Prostate gland (tissue), 2 donors: ENCODE data around the gene RBBP8NL. TPM values are rescaled to one million over a fixed set of nuclear protein-coding genes. Genes with fewer than 3 reads are reported as not detected.

Experiments used
- DNase-seq: peaks from one replicate; pipeline ENCODE4 v3.0.0-alpha.2; 2019; ENCODE audit warnings: low spot score
- H3K27ac ChIP-seq, 2 donors: fragments of 200-600 bp; sonication (generic); 2 replicates each; pipeline ENCODE4 v1.5.1; 2017 to 2019
- H3K27me3 ChIP-seq: fragments of 200-600 bp; sonication (generic); replicated peaks from 2 replicates; pipeline ENCODE4 v1.5.1; 2019; ENCODE audit not compliant: insufficient read depth
- H3K36me3 ChIP-seq, 2 donors: fragments of 200-600 bp; sonication (generic); 1 replicate in 1 of 2; 2 replicates in 1 of 2; pipeline versions ENCODE4 v1.5.1 to v1.8.1; 2017 to 2019
- H3K4me1 ChIP-seq: fragments of 200-600 bp; sonication (generic); replicated peaks from 2 replicates; pipeline ENCODE4 v1.5.1; 2019
- H3K4me3 ChIP-seq, 2 donors: fragments of 200-600 bp; sonication (generic); 2 replicates each; pipeline ENCODE4 v1.5.1; 2017 to 2019
- H3K9me3 ChIP-seq: fragments of 200-600 bp; sonication (generic); 2 replicates; pipeline ENCODE4 v1.5.1; 2017
- POLR2A ChIP-seq: fragments of 450-650 bp; IDR thresholded peaks from one replicate; pipeline ENCODE4 v1.6.1; 2016; ENCODE audit warnings: antibody characterized with exemption, mild to moderate bottlenecking
- POLR2AphosphoS5 ChIP-seq: sonication (generic); formaldehyde crosslinking; IDR thresholded peaks from one replicate; pipeline ENCODE4 v1.6.1; 2017; ENCODE audit warnings: antibody characterized with exemption
- WGBS: methylation state at CpG from one replicate; pipeline ENCODE4 v1.1.5; 2018; 5-methylcytosine and 5-hydroxymethylcytosine counted together
- intact Hi-C: fragments of 100-400 bp; cut with DNase I; formaldehyde crosslinking; loops from one replicate; pipeline ENCODE4 v1.14.2; 2022
- total RNA-seq, 2 donors: library from RNA; depleted of rRNA; stranded (reverse); fragments of >200 nt; gene quantifications; one replicate each; pipeline ENCODE4 v1.1.0, GENCODE V29; 2016
- TF ChIP-seq, protein P1 (sequence below), 4 experiments: fragments of 200-600 bp in 2 of 4; fragments of 450-650 bp in 2 of 4; sonication (generic) in 2 of 4; IDR thresholded peaks; 1 replicate in 3 of 4; 2 replicates in 1 of 4; pipeline ENCODE4 v1.5.1; 2016 to 2019; ENCODE audit warnings: antibody characterized with exemption in 4 of 4, mild to moderate bottlenecking in 2 of 4, moderate library complexity in 2 of 4

RBBP8NL gene
- total RNA-seq, 2 donors from 2014 or later, result 4.9 to 10.9 TPM

DNA sequence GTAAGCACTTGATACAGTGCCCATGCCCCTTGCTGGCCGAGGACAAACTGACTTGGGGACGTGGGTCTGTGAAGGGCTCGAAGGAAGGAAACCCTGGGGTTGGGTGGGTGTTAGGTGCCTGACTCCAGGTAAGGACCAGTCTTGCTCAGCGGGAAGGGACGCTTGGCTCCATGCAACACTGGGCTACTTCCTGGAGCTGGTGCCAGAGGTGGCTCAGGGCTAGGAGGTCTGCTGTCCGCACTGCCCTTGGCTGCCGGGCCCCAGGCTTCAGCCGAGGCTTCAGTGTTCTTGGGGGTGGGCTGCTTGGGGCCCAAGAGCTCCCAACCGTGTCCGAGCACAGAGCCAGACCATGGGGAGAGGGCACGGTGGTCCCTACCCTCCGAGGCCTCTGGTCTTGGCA lies 43.1 kb upstream of the RBBP8NL start:
- TF ChIP-seq, protein P1, sequence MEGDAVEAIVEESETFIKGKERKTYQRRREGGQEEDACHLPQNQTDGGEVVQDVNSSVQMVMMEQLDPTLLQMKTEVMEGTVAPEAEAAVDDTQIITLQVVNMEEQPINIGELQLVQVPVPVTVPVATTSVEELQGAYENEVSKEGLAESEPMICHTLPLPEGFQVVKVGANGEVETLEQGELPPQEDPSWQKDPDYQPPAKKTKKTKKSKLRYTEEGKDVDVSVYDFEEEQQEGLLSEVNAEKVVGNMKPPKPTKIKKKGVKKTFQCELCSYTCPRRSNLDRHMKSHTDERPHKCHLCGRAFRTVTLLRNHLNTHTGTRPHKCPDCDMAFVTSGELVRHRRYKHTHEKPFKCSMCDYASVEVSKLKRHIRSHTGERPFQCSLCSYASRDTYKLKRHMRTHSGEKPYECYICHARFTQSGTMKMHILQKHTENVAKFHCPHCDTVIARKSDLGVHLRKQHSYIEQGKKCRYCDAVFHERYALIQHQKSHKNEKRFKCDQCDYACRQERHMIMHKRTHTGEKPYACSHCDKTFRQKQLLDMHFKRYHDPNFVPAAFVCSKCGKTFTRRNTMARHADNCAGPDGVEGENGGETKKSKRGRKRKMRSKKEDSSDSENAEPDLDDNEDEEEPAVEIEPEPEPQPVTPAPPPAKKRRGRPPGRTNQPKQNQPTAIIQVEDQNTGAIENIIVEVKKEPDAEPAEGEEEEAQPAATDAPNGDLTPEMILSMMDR (IDR thresholded peaks at IDR 0.05), result no peak
- no peak for TF ChIP-seq POLR2AphosphoS5
- no peak for TF ChIP-seq POLR2A
- Histone ChIP-seq H3K4me3 (no peak overlapping the region), H3K9me3 (no peaks in the 10 kb centered on the region), H3K27ac (no peak overlapping the region), H3K36me3 (no peaks in the 10 kb centered on the region), H3K27me3 (peaks cover 11% of the 10 kb centered on the region), H3K4me1 (no peaks in the 10 kb centered on the region)
- intact Hi-C loops, result no loop called here
- no peak for DNase-seq
- WGBS, result 80% methylated on average over 12 of the region's 12 CpGs

DNA sequence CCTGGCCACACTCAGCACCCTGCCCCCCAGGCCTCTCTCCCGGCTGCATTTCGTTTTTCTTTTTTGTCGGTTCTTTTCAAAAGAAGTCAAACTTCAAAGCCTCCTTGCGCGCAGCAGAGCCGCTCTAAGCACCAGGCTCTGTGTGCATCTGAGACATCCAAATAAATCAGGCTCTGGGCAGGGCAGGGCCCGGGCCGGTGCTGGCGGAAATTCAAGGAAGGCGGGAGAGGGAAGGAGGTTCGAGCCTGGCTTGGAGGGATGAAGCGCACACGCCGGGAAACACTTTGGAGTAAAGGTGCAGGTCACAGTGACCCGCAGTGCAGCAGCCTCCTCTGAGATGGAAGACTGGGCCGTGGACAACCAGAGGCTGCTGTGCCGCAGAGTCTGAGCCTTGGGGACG lies 42.7 kb upstream of the RBBP8NL start:
- no peak overlapping the region for H3K27ac ChIP-seq
- H3K9me3 ChIP-seq, result no peaks in the 10 kb centered on the region
- peaks cover 7% of the 10 kb centered on the region for H3K27me3 ChIP-seq
- intact Hi-C loops, result no loop called here
- H3K4me1 ChIP-seq, result no peaks in the 10 kb centered on the region
- WGBS, result 25% methylated on average over 18 of the region's 18 CpGs
- H3K4me3 ChIP-seq, result no peak overlapping the region
- no peak for DNase-seq
- TF ChIP-seq, protein P1 (IDR thresholded peaks at IDR 0.05), result no peak
- TF ChIP-seq POLR2A, result no peak
- TF ChIP-seq POLR2AphosphoS5, result no peak
- no peaks in the 10 kb centered on the region for H3K36me3 ChIP-seq

DNA sequence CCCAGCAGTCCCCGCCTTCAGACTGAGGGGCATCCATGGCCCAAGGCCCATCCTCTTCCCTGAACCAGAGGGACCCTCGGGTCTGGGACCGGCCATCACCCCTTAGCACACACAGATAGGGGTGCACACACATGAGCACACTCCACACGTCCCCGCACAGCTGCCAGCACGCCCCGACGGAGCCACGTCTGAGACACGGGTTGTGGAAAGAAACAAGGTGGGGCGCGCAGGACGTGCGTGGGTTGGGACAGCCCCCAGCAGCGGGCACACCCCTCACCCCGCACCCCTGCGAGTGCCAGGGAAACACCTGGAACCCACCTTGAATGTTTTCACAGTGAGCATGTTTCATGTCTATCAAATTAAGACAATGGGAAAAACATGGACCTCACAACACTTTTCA lies 42.0 kb upstream of the RBBP8NL start:
- Histone ChIP-seq H3K27me3 (peaks cover 3% of the 10 kb centered on the region), H3K4me1 (no peaks in the 10 kb centered on the region), H3K27ac (no peak overlapping the region), H3K4me3 (no peak overlapping the region), H3K36me3 (no peaks in the 10 kb centered on the region), H3K9me3 (no peaks in the 10 kb centered on the region)
- intact Hi-C loops, result no loop called here
- 65% methylated on average over 17 of the region's 17 CpGs for WGBS
- no peak for TF ChIP-seq POLR2A
- no peak for DNase-seq

DNA sequence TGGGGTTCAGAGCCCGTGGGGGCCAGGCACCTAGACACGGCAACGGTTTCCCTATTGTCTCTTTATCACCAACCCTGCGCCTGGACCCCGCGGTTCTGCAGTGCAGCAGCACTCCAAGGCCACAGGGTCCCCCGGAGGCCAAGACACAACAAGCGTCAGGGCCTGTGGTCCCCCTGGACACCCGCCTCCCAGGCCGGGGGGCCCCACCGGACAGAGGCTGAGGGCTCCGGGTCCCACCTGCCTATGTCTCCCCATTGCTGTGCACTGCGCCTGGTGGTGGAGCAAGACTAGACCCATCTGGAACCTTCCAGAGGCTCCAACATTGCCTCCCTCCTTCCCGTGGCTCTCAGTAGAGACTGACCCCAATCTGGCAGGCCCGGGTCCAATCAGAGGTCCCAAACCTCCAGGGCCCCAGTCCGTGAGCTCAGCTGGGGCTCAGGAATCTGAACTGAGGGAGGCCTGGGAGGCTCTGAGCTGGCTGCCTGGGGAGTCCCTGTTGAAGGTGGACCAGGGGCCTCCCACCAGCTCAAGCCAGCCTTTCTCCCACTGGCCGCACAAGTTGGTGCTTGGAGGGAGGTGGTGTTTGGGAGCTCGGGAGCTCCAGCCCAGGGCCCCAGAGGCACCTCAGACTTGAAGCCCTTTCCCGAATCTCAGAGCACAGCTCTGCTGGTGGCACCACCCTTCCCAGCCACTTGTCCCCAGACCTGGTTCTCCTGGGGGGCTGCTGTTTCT lies 39.6 kb upstream of the RBBP8NL start:
- Histone ChIP-seq H3K27ac (no peak overlapping the region), H3K4me3 (no peak overlapping the region), H3K36me3 (no peaks in the 10 kb centered on the region), H3K9me3 (no peaks in the 10 kb centered on the region), H3K4me1 (no peaks in the 10 kb centered on the region), H3K27me3 (no peaks in the 10 kb centered on the region)
- intact Hi-C loops, result no loop called here
- TF ChIP-seq POLR2A (no peak), POLR2AphosphoS5 (no peak)
- TF ChIP-seq, protein P1 (IDR thresholded peaks at IDR 0.05), result no peak
- no peak for DNase-seq
- WGBS, result 89% methylated on average over 18 of the region's 19 CpGs

DNA sequence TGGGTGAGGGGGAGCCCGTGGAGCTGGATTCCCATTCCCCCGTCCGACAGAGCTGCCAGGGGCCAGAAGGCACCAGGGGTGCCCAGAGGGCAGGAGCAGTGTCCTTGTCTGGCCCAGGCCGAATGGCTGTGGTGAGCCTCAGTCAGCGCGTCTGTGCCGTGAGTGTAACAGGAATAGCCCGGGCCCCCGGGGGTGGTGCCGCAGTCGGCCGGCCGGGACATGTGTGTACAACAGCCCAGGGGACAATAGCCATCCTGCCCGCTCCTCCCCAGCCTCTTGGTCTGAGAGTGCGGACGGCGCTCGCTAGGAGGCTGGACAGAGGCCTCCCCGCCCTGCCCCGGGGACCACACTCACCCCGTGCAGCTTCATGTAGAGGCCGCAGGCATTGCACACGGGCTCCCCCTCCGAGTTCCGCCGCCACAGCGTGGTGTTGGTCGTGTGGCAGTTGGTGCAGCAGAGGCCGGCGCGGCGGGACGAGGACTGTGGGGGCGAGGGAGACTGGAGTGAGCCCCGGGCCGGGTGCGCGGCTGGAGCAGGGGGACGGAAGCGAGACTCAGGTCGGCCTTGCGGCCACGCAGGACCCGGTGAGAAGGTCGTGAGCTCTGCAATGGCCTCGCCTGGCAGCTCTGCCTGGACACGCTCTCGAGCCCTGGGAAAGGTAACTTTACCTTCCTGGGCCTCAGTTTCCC lies 38.9 kb upstream of the RBBP8NL start:
- 61% methylated on average over 34 of the region's 48 CpGs for WGBS
- no peak overlapping the region for H3K27ac ChIP-seq
- H3K27me3 ChIP-seq, result no peaks in the 10 kb centered on the region
- H3K9me3 ChIP-seq, result no peaks in the 10 kb centered on the region
- H3K4me3 ChIP-seq, result no peak overlapping the region
- H3K4me1 ChIP-seq, result no peaks in the 10 kb centered on the region
- TF ChIP-seq, protein P1 (IDR thresholded peaks at IDR 0.05), result no peak
- no peak for TF ChIP-seq POLR2AphosphoS5
- no peak for TF ChIP-seq POLR2A
- H3K36me3 ChIP-seq, result no peaks in the 10 kb centered on the region
- DNase-seq, result no peak
- intact Hi-C loops, result no loop called here
